ENCODE data around the gene AIRE. TPM values are rescaled to one million over a fixed set of nuclear protein-coding genes. Genes with fewer than 3 reads are reported as not detected.
"Not testable (repeated sequence)": the region's sequence is repeated elsewhere in the genome, so short reads cannot be mapped to it uniquely, and the experiment has no call there.

The AIRE gene
- total RNA-seq, result not detected

- ATAC-seq (ENCODE audit: insufficient number of reproducible peaks, low FRiP score, low read depth) (no peak), DNase-seq (ENCODE audit: low spot score) (no peak)
- H3K36me3 ChIP-seq, result no peaks in the 10 kb centered on the region
- TF ChIP-seq, protein P1, sequence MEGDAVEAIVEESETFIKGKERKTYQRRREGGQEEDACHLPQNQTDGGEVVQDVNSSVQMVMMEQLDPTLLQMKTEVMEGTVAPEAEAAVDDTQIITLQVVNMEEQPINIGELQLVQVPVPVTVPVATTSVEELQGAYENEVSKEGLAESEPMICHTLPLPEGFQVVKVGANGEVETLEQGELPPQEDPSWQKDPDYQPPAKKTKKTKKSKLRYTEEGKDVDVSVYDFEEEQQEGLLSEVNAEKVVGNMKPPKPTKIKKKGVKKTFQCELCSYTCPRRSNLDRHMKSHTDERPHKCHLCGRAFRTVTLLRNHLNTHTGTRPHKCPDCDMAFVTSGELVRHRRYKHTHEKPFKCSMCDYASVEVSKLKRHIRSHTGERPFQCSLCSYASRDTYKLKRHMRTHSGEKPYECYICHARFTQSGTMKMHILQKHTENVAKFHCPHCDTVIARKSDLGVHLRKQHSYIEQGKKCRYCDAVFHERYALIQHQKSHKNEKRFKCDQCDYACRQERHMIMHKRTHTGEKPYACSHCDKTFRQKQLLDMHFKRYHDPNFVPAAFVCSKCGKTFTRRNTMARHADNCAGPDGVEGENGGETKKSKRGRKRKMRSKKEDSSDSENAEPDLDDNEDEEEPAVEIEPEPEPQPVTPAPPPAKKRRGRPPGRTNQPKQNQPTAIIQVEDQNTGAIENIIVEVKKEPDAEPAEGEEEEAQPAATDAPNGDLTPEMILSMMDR (IDR thresholded peaks at IDR 0.05), result no peak
- no peak within 1 kb of the TSS for H3K27ac ChIP-seq
- no peaks in the 10 kb centered on the region for H3K27me3 ChIP-seq (replicated peaks; ENCODE audit: insufficient read depth)
- no peaks in the 10 kb centered on the region for H3K4me1 ChIP-seq (ENCODE audit: control insufficient read depth in 1 of 2, low read depth in 2 of 2)
- H3K9me3 ChIP-seq, result no peaks in the 10 kb centered on the region
- no peak within 1 kb of the TSS for H3K4me3 ChIP-seq
Observed at GRCh38 chr21:44285138-44285992, at the start of gene AIRE. Gene AIRE, plus strand, starts transcription at chr21:44285876. Its CDS starts 131 bp downstream, at chr21:44286007.

DNA sequence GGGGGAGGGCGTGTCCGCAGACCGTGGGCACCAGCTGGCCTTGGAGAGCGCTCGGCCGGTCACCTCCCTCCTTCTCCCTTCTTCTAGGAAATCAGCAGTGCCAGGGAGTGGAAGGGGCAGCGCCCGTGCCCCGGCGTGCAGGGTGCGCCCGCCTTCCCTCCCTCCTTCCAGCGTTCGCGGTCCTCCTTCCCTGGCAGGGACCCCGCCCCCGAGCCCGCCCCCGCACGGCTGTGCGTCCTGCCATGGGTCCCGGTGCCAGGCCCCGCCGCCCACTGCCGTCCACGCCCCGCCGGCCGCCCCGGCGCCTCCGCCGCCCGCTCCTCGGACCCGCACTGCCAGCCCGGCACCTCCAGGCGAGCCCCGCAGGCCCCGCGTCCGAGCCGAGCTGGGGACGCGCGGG lies 45.3 kb upstream of the AIRE start:
- not testable (repeated sequence) for ATAC-seq (ENCODE audit: insufficient number of reproducible peaks, low FRiP score, low read depth); DNase-seq (ENCODE audit: low spot score); H3K4me1 ChIP-seq (ENCODE audit: control insufficient read depth in 1 of 2, low read depth in 2 of 2); H3K27ac ChIP-seq; H3K4me3 ChIP-seq; H3K9me3 ChIP-seq; H3K27me3 ChIP-seq (replicated peaks; ENCODE audit: insufficient read depth); H3K36me3 ChIP-seq

- DNase-seq (ENCODE audit: low spot score); H3K36me3 ChIP-seq; H3K4me1 ChIP-seq (ENCODE audit: control insufficient read depth in 1 of 2, low read depth in 2 of 2); H3K27ac ChIP-seq; ATAC-seq (ENCODE audit: insufficient number of reproducible peaks, low FRiP score, low read depth); H3K27me3 ChIP-seq (replicated peaks; ENCODE audit: insufficient read depth); H3K9me3 ChIP-seq; H3K4me3 ChIP-seq: not testable (repeated sequence)
Observed at GRCh38 chr21:44240842-44241241, 44.8 kb upstream of the AIRE start, which contains the start of gene ICOSLG. Gene ICOSLG, minus strand, starts transcription at chr21:44240943. Its CDS starts 126 bp downstream, at chr21:44240817.

DNA sequence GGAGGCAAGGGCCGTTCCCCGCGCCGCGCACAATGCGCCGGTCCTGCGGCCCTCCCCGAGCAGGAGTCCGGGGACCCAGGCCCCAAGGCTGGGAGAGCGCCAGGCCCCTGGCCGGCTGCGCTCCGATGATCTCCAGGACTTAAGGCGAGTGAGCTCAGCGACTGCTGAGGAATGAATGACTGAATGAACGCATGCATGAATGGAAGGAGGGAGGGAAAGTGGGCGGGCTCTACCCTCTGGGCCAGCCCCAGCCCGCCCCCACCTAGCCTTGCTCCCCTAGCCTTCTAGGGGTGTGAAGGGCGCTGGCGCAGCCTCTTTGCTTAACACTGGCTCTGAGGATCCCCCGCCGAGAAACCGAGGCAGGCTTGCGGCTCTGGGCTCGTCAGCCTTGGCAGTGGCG lies 44.4 kb upstream of the AIRE start:
- ATAC-seq (ENCODE audit: insufficient number of reproducible peaks, low FRiP score, low read depth); H3K27ac ChIP-seq: not testable (repeated sequence)

DNA sequence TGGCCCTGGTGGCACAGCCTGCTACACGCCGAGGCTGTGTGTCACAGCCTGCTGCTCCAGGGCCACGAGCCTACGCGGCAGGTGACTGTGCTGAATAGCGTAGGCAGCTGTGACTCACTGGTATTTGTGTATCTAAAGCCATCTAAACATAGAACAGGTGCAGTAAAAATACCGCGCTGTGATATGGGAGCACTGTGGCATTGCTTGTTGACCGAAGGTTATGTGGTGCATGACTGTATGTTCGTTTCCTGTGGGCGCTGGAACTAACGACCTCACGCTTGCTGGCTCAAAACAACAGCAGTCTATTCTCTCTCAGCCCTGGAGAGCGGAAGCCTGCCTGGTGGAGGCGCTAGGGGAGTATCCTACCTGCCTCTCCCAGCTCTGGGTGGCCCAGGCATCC lies 41.7 kb upstream of the AIRE start:
- not testable (repeated sequence) for H3K27ac ChIP-seq; H3K4me3 ChIP-seq; H3K4me1 ChIP-seq (ENCODE audit: control insufficient read depth in 1 of 2, low read depth in 2 of 2); H3K36me3 ChIP-seq; H3K9me3 ChIP-seq; ATAC-seq (ENCODE audit: insufficient number of reproducible peaks, low FRiP score, low read depth); DNase-seq (ENCODE audit: low spot score); H3K27me3 ChIP-seq (replicated peaks; ENCODE audit: insufficient read depth)

More for the DNA sequence above, 44.4 kb upstream of the AIRE start:
- H3K4me3 ChIP-seq; H3K36me3 ChIP-seq; H3K4me1 ChIP-seq (ENCODE audit: control insufficient read depth in 1 of 2, low read depth in 2 of 2); DNase-seq (ENCODE audit: low spot score); H3K9me3 ChIP-seq; H3K27me3 ChIP-seq (replicated peaks; ENCODE audit: insufficient read depth): not testable (repeated sequence)

- H3K4me3 ChIP-seq; H3K36me3 ChIP-seq; H3K4me1 ChIP-seq (ENCODE audit: control insufficient read depth in 1 of 2, low read depth in 2 of 2); H3K27ac ChIP-seq; ATAC-seq (ENCODE audit: insufficient number of reproducible peaks, low FRiP score, low read depth); H3K9me3 ChIP-seq; DNase-seq (ENCODE audit: low spot score); H3K27me3 ChIP-seq (replicated peaks; ENCODE audit: insufficient read depth): not testable (repeated sequence)
Observed at GRCh38 chr21:44247904-44248303, 37.8 kb upstream of the AIRE start.

- DNase-seq (ENCODE audit: low spot score); ATAC-seq (ENCODE audit: insufficient number of reproducible peaks, low FRiP score, low read depth); H3K36me3 ChIP-seq; H3K27ac ChIP-seq; H3K4me1 ChIP-seq (ENCODE audit: control insufficient read depth in 1 of 2, low read depth in 2 of 2); H3K4me3 ChIP-seq; H3K9me3 ChIP-seq; H3K27me3 ChIP-seq (replicated peaks; ENCODE audit: insufficient read depth): not testable (repeated sequence)
Observed at GRCh38 chr21:44249204-44250037, 36.3 kb upstream of the AIRE start.
